PFSK-1 (cell line): Measurements from ENCODE around the gene OR2A5.

Experiments
- FOXP2 ChIP-seq: optimal IDR thresholded peaks from 2 replicates; pipeline ENCODE3; 2011; ENCODE audit warnings: borderline replicate concordance, control low read depth, inconsistent platforms; ENCODE audit not compliant: insufficient read depth; ENCODE audit errors: extremely low read length, extremely low read depth
- POLR2AphosphoS5 ChIP-seq: IDR thresholded peaks from 2 replicates; pipeline ENCODE4 v1.6.1; 2012; ENCODE audit warnings: low read depth, mild to moderate bottlenecking, control low read depth, low read length, moderate library complexity
- SIN3A ChIP-seq: IDR thresholded peaks from 2 replicates; pipeline ENCODE4 v1.6.1; 2012; ENCODE audit warnings: mild to moderate bottlenecking, low read length, moderate library complexity, borderline replicate concordance; ENCODE audit not compliant: insufficient read depth
- TAF1 ChIP-seq: IDR thresholded peaks from 2 replicates; pipeline ENCODE4 v1.6.1; 2012; ENCODE audit warnings: low read length, control low read depth, borderline replicate concordance; ENCODE audit not compliant: insufficient read depth
- TF ChIP-seq, protein P1 (sequence below), 2 experiments: IDR thresholded peaks; 2 replicates each; pipeline versions ENCODE4 v1.6.1 to v1.8.0; 2011 to 2012; ENCODE audit warnings: low read depth in 2 of 2, low read length in 2 of 2, control low read depth in 1 of 2, inconsistent platforms in 1 of 2, mild to moderate bottlenecking in 1 of 2, moderate library complexity in 1 of 2; ENCODE audit not compliant: insufficient read depth in 1 of 2

Gene OR2A5

GRCh38 chr7:144074374-144074773 is 25.6 kb downstream of the OR2A5 start:
- TF ChIP-seq SIN3A, result no peak
- TF ChIP-seq POLR2AphosphoS5, result no peak
- no peak for TF ChIP-seq FOXP2

DNA sequence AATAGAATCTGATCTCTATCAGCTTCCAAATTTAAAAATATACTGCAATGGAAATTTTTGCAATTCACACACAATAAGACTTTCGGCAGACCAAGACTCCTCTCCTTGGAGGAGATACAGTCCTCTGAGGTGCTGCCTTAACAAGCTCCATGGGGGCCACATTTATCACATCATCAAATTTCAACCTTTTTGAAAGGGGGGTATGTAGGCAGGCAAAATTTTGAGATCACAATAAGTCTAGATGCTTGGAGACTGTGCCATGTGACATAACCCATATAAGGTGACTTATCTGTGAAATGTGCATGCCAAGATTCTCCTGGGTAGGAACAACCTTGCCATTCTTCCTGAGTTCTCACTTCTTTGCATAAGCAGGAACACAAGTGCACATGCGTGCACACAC is 37.2 kb downstream of the OR2A5 start, which contains the start of gene OR2A12:
OR2A12 (plus strand) TSS at position 301 of the 400 bp plus-strand sequence. CDS start 8,830 bp downstream, outside the sequence.
- TF ChIP-seq SIN3A (no peak), FOXP2 (no peak), TAF1 (no peak), POLR2AphosphoS5 (no peak)
- TF ChIP-seq, protein P1, sequence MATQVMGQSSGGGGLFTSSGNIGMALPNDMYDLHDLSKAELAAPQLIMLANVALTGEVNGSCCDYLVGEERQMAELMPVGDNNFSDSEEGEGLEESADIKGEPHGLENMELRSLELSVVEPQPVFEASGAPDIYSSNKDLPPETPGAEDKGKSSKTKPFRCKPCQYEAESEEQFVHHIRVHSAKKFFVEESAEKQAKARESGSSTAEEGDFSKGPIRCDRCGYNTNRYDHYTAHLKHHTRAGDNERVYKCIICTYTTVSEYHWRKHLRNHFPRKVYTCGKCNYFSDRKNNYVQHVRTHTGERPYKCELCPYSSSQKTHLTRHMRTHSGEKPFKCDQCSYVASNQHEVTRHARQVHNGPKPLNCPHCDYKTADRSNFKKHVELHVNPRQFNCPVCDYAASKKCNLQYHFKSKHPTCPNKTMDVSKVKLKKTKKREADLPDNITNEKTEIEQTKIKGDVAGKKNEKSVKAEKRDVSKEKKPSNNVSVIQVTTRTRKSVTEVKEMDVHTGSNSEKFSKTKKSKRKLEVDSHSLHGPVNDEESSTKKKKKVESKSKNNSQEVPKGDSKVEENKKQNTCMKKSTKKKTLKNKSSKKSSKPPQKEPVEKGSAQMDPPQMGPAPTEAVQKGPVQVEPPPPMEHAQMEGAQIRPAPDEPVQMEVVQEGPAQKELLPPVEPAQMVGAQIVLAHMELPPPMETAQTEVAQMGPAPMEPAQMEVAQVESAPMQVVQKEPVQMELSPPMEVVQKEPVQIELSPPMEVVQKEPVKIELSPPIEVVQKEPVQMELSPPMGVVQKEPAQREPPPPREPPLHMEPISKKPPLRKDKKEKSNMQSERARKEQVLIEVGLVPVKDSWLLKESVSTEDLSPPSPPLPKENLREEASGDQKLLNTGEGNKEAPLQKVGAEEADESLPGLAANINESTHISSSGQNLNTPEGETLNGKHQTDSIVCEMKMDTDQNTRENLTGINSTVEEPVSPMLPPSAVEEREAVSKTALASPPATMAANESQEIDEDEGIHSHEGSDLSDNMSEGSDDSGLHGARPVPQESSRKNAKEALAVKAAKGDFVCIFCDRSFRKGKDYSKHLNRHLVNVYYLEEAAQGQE (IDR thresholded peaks at IDR 0.05; ENCODE audit: insufficient read depth in 1 of 2, low read depth in 2 of 2, low read length in 2 of 2), result no peak

DNA sequence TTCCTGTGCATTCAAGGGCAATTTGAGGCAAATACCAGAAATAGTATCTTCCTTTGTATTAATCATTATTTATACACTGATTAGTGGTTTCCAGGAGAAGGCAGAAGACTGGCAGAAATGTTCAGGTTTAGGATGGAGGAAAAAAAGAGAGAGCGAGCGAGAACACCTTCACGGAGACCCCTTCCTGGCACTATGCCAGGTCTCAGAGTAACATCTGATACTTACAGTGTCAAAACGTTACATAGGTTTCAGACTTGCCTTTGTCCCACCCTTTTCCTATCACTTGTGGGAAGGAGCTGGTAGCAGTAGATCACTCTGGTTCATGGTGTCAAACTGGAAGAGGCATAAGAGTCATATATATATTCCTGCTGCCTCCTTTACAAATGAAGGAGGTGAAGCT is 38.0 kb downstream of the OR2A5 start:
- no peak for TF ChIP-seq FOXP2
- TF ChIP-seq SIN3A, result no peak
- TF ChIP-seq POLR2AphosphoS5, result no peak
- TF ChIP-seq TAF1, result no peak
- TF ChIP-seq, protein P1 (IDR thresholded peaks at IDR 0.05; ENCODE audit: insufficient read depth in 1 of 2, low read depth in 2 of 2, low read length in 2 of 2), result no peak

- TF ChIP-seq POLR2AphosphoS5, result no peak
- TF ChIP-seq, protein P1 (IDR thresholded peaks at IDR 0.05; ENCODE audit: insufficient read depth in 1 of 2, low read depth in 2 of 2, low read length in 2 of 2), result no peak
Observed at GRCh38 chr7:144087230-144087629, 38.5 kb downstream of the OR2A5 start.

- TF ChIP-seq, protein P1 (IDR thresholded peaks at IDR 0.05; ENCODE audit: insufficient read depth in 1 of 2, low read depth in 2 of 2, low read length in 2 of 2), result no peak
- TF ChIP-seq TAF1 (no peak), POLR2AphosphoS5 (no peak), SIN3A (no peak), FOXP2 (no peak)
Observed at GRCh38 chr7:144090667-144091066, 41.9 kb downstream of the OR2A5 start.
